GM18951 (cell line): Measurements from ENCODE around the gene PTH2.
"Not testable (repeated sequence)": the region's sequence is repeated elsewhere in the genome, so short reads cannot be mapped to it uniquely, and the experiment has no call there.

Experiments
- POLR2A ChIP-seq: IDR thresholded peaks from 4 replicates; pipeline ENCODE4 v1.6.1; 2011; ENCODE audit warnings: mild to moderate bottlenecking; ENCODE audit not compliant: insufficient read length, insufficient read depth; ENCODE audit errors: extremely low read depth
- in situ Hi-C: fragments of 300-500 bp; cut with MboI; formaldehyde crosslinking; loops from one replicate; pipeline ENCODE4 v1.12.0; 2022; ENCODE audit warnings: low sequenced_read_pairs, mixed read lengths, inconsistent platforms; ENCODE audit not compliant: unreplicated experiment

The PTH2 gene

DNA sequence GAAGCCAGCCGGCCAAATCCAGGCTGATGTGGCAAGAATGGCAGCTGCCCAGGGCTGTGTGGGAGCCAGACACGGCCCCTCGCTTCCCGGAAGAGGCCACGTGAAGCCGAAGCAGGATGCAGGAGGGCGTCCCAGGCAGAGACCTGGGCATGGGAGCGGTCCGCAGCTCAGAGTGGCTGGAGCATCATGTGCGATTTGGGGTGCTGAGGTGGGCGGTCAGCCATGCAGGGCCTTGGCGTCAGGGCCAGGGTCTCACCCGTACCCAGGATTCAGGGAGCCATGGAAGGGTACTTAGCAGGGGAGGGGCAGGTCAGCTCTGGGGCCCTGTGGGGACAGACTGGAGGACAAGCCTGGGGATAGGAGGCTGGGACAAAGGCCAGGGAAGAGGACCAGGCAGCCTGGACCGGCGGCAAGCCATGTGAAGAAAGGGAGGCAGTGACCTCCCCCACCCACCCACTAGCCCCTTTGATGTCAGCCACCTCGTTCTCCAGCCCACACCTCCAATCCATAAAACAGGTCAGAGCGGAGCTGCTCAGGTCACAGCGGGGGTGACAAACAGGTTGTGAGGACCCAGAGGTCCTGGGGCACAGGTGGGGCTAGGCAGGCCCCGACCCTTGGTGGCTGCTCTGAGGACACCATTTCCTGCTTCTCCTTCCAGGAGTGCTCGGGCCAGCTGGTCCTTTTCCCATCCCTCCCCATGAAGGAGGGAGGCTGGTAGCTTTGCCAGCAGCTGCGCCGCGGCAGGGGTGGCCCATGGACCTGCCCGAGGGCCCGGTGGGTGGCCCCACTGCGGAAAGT is 32.9 kb downstream of the PTH2 start:
- in situ Hi-C loops: loop anchor here (10.0 kb wide), 1 partner anchor 54 kb away; the partner anchor contains the start of gene SLC17A7
- TF ChIP-seq POLR2A: no peak

GRCh38 chr19:49389406-49389805 is 33.8 kb downstream of the PTH2 start:
- in situ Hi-C loops: no loop called here
- TF ChIP-seq POLR2A: no peak

DNA sequence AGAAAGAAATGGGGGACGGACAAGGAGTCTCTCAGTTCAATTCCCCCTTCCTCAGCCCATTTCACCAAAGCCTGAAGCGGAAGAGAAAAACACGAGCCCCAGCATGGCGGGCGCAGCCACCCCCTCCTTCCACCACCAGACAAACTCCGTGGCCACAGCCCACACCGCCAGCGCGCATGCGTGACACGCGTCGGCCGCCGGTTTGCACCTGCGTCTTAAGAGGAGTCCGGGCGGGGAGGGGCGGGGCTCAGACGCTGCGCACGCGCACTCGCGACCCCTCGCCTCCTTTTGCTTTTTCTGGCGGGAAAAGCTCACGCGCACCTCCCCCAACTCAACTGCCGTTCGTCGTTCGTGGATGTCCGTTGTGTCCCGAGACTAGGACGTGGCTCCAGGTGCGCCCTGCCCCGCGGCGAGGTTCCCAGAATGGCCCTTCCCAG is 35.3 kb downstream of the PTH2 start, which contains the start of gene KASH5:
KASH5 (plus strand) TSS at position 314 of the 437 bp plus-strand sequence. CDS start 2,635 bp downstream, outside the sequence.
- in situ Hi-C loops: no loop called here
- no peak for TF ChIP-seq POLR2A

GRCh38 chr19:49383599-49383998 is 39.6 kb downstream of the PTH2 start:
- in situ Hi-C loops: no loop called here
- TF ChIP-seq POLR2A: no peak

DNA sequence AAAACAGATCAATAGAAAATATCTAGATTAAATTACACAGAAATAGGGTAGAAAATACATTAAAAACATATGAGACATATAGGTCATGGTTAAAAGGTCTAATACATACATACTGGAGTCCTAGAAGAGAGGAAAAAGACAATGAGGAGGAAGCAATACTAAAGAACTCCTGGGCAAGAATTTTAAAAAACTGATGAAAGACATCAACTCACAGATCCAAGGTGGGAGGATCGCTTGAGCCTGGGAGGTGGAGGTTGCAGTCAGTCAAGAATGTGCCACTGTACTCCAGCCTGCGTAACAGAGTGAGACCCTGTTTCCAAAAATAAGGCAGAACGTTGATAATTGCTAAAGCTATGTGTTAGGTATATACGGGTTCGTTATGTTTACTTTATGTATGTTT is 40.6 kb downstream of the PTH2 start:
- in situ Hi-C loops: no loop called here

DNA sequence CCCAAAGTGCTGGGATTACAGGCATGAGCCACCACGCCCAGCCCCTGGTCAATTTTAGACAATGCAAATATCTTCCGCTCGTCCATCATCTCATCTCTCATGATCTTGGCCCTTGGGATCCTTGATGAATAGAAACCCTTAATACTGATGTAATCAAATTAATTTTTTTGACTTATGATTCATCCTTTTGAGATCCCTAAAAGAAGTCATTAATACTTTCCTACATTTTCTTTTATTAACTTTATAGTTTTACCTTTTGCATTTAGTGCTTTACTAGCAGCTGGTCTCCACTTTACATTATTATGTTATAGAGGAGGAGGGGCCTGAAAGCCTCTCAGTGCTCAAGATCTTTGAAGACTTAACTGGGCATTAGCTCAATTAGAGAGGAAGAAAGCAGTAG is 42.9 kb downstream of the PTH2 start:
- in situ Hi-C loops: no loop called here
- TF ChIP-seq POLR2A: no peak

More for the DNA sequence above, 40.6 kb downstream of the PTH2 start:
- TF ChIP-seq POLR2A: no peak

- in situ Hi-C loops: no loop called here
- TF ChIP-seq POLR2A: no peak
These were observed 44.7 kb downstream of the PTH2 start for GRCh38 chr19:49378512-49378911.

DNA sequence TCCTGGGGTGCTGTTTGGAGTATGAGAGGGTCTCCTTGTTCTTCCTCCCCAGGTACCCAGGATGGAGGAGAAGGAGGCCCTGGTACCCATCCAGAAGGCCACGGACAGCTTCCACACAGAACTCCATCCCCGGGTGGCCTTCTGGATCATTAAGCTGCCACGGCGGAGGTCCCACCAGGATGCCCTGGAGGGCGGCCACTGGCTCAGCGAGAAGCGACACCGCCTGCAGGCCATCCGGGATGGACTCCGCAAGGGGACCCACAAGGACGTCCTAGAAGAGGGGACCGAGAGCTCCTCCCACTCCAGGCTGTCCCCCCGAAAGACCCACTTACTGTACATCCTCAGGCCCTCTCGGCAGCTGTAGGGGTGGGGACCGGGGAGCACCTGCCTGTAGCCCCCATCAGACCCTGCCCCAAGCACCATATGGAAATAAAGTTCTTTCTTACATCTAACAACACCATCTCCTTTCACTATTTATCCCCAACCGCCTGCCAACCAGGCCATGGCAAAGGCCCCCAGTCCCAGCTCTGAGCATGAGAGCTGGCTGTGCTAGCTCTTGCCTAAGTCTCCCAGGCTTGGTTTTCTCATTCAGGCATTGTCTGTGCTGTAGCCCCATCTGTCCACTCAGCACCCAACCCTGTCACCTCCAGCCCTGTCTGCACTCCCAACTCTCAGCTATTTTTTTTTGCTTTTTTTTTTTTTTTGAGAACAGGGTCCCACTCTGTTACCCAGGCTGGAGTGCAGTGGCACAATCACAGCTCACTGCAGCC is 48.4 kb downstream of the PTH2 start:
- no peak for TF ChIP-seq POLR2A

DNA sequence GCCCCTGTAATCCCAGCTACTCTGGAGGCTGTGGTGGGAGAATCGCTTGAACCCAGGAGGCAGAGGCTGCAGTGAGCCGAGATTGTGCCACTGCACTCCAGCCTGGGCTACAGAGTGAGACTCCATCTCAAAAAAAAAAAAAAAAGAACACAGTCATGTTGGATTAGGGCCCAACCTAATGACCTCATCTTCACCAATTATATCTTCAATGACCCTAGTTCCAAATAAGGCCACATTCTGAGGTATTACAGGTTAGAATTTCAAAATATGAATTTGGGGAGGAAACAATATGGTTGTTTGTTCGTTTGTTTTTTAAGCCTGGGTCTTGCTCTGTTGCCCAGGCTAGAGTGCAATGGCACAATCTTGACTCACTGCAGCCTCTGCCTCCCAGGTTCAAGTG is 50.1 kb downstream of the PTH2 start:
- in situ Hi-C loops: not testable (repeated sequence)

More for the DNA sequence above, 48.4 kb downstream of the PTH2 start:
- in situ Hi-C loops: no loop called here
